HepG2 (cell line): ENCODE results near the gene EIF5A2. TPM values are rescaled to one million over a fixed set of nuclear protein-coding genes. Genes with fewer than 3 reads are reported as not detected.

Source experiments
- ARID5B ChIP-seq: IDR thresholded peaks from 2 replicates; pipeline ENCODE4 v1.4.0; 2020; ENCODE audit warnings: mild to moderate bottlenecking, missing genetic modification reagents
- CEBPG ChIP-seq: IDR thresholded peaks from 2 replicates; pipeline ENCODE4 v1.6.1; 2016
- FIP1L1 ChIP-seq: fragments of 200-400 bp; formaldehyde crosslinking; IDR thresholded peaks from 2 replicates; pipeline ENCODE4 v1.6.1; 2018; ENCODE audit warnings: low read depth, mild to moderate bottlenecking, low read length, moderate library complexity, borderline replicate concordance; ENCODE audit not compliant: insufficient read depth
- GTF2F1 ChIP-seq: fragments of 150-350 bp; IDR thresholded peaks from 2 replicates; pipeline ENCODE4 v1.6.1; 2014; ENCODE audit warnings: low read length
- HBP1 ChIP-seq: IDR thresholded peaks from 2 replicates; pipeline ENCODE4 v1.6.1; 2016; ENCODE audit warnings: low read depth, control low read depth
- HHEX ChIP-seq: IDR thresholded peaks from 2 replicates; pipeline ENCODE4 v1.6.1; 2016; ENCODE audit warnings: control low read depth
- MIER2 ChIP-seq: IDR thresholded peaks from 2 replicates; pipeline ENCODE4 v1.6.1; 2016; ENCODE audit warnings: missing biosample characterization, missing genetic modification reagents
- MTA3 ChIP-seq: sonication (generic); formaldehyde crosslinking; IDR thresholded peaks from 2 replicates; pipeline ENCODE4 v1.4.0; 2020; ENCODE audit warnings: missing genetic modification reagents
- MTF1 ChIP-seq: sonication (generic); formaldehyde crosslinking; IDR thresholded peaks from 2 replicates; pipeline ENCODE4 v1.5.0; 2020; ENCODE audit warnings: missing genetic modification reagents
- NONO ChIP-seq, 2 experiments: fragments of 450-650 bp in 1 of 2; sonication (generic) in 1 of 2; formaldehyde crosslinking in 1 of 2; IDR thresholded peaks in 1 of 2; conservative IDR thresholded peaks in 1 of 2; 2 replicates each; pipeline versions ENCODE4 v1.6.1 to v1.8.0; 2017 to 2022; ENCODE audit warnings: mild to moderate bottlenecking in 1 of 2, missing genetic modification reagents in 1 of 2, moderate library complexity in 1 of 2
- POGZ ChIP-seq: sonication (generic); formaldehyde crosslinking; IDR thresholded peaks from 2 replicates; pipeline ENCODE4 v1.4.0; 2020; ENCODE audit warnings: mild to moderate bottlenecking, missing genetic modification reagents
- POLR2G ChIP-seq: fragments of 200-400 bp; formaldehyde crosslinking; IDR thresholded peaks from 2 replicates; pipeline ENCODE4 v1.6.1; 2018; ENCODE audit warnings: mild to moderate bottlenecking, low read depth, low read length, moderate library complexity
- PRMT3 ChIP-seq: sonication (generic); formaldehyde crosslinking; IDR thresholded peaks from 2 replicates; pipeline ENCODE4 v1.8.1; 2022; ENCODE audit warnings: low read depth, mild to moderate bottlenecking, moderate library complexity, missing genetic modification reagents, borderline replicate concordance
- SMC3 ChIP-seq: IDR thresholded peaks from 2 replicates; pipeline ENCODE4 v1.6.1; 2011; ENCODE audit warnings: low read length, improper control_type of control experiment
- SRSF9 ChIP-seq: fragments of 200-400 bp; formaldehyde crosslinking; IDR thresholded peaks from 2 replicates; pipeline ENCODE4 v1.6.1; 2018; ENCODE audit warnings: borderline replicate concordance, mild to moderate bottlenecking, low read depth, low read length; ENCODE audit not compliant: insufficient read depth, poor library complexity, severe bottlenecking
- SYNCRIP ChIP-seq: fragments of 200-400 bp; formaldehyde crosslinking; IDR thresholded peaks from 2 replicates; pipeline ENCODE4 v1.6.1; 2018; ENCODE audit warnings: mild to moderate bottlenecking, low read depth, low read length; ENCODE audit not compliant: insufficient read depth
- ZBTB7B ChIP-seq: sonication (generic); formaldehyde crosslinking; IDR thresholded peaks from 2 replicates; pipeline ENCODE4 v1.4.0; 2020; ENCODE audit warnings: missing genetic modification reagents
- ZNF136 ChIP-seq: sonication (generic); formaldehyde crosslinking; IDR thresholded peaks from 2 replicates; pipeline ENCODE4 v1.8.1; 2022; ENCODE audit warnings: low read depth, mild to moderate bottlenecking, moderate library complexity, missing genetic modification reagents
- ZNF282 ChIP-seq: fragments of 450-650 bp; IDR thresholded peaks from 2 replicates; pipeline ENCODE4 v1.6.1; 2018; ENCODE audit not compliant: partially characterized antibody
- ZNF292 ChIP-seq: sonication (generic); formaldehyde crosslinking; IDR thresholded peaks from 2 replicates; pipeline ENCODE4 v1.8.1; 2022; ENCODE audit warnings: mild to moderate bottlenecking, low read depth, missing genetic modification reagents, borderline replicate concordance
- ZNF607 ChIP-seq: sonication (generic); formaldehyde crosslinking; IDR thresholded peaks from 2 replicates; pipeline ENCODE4 v1.5.1; 2020; ENCODE audit warnings: missing genetic modification reagents, mild to moderate bottlenecking, borderline replicate concordance
- ZNF674 ChIP-seq: sonication (generic); formaldehyde crosslinking; IDR thresholded peaks from 2 replicates; pipeline ENCODE4 v1.5.0; 2020; ENCODE audit warnings: low read depth, mild to moderate bottlenecking, missing genetic modification reagents
- ZNF773 ChIP-seq: sonication (generic); formaldehyde crosslinking; IDR thresholded peaks from 2 replicates; pipeline ENCODE4 v1.4.0; 2020; ENCODE audit warnings: missing genetic modification reagents, borderline replicate concordance
- ZNF776 ChIP-seq: sonication (generic); formaldehyde crosslinking; IDR thresholded peaks from 2 replicates; pipeline ENCODE4 v1.4.0; 2020; ENCODE audit warnings: mild to moderate bottlenecking, missing genetic modification reagents
- ZNF83 ChIP-seq: sonication (generic); formaldehyde crosslinking; IDR thresholded peaks from 2 replicates; pipeline ENCODE4 v1.4.0; 2020; ENCODE audit warnings: missing genetic modification reagents, mild to moderate bottlenecking, borderline replicate concordance
- polyA plus RNA-seq, 8 experiments: library from polyadenylated mRNA; depleted of rRNA in 3 of 8; stranded (reverse) in 7 of 8; unstranded in 1 of 8; fragments of >200 nt; fragmentation: Illumina TruSeq in 4 of 8; extraction: Trizol in 4 of 8; gene quantifications; 2 replicates each; pipeline versions ENCODE4 v1.2.1 to v1.2.3, GENCODE V29; 2011 to 2016; ENCODE audit warnings: low read depth in 4 of 8, missing spikeins in 1 of 8, mixed read lengths in 1 of 8; ENCODE audit not compliant: insufficient read depth in 1 of 8
- total RNA-seq, 5 experiments: library from RNA; depleted of rRNA; stranded (reverse); fragments of >200 nt; fragmentation: Illumina TruSeq; extraction: Trizol; gene quantifications; 2 replicates each; pipeline ENCODE4 v1.2.3, GENCODE V29; 2016; ENCODE audit warnings: low read depth in 1 of 5

The EIF5A2 gene
- total and polyA plus RNA-seq, 2 of the 13 experiments (the other 11 are each of a cell fraction or from before 2014, with no cell fraction given), result 3.5 to 9.4 TPM

- TF ChIP-seq ZNF674 (no peak), MTF1 (CRISPR knock-in tag) (no peak), HHEX (CRISPR knock-in tag) (no peak), POGZ (CRISPR knock-in tag) (peak; percentile 94), SYNCRIP (no peak), ZBTB7B (CRISPR knock-in tag) (peak; percentile 58), POLR2G (peak; percentile 100), HBP1 (peak; percentile 60; the same call in 1 of the 2 replicates), ZNF773 (CRISPR knock-in tag) (no peak; the same call in 1 of the 2 replicates), ZNF83 (no peak; the same call in 1 of the 2 replicates), CEBPG (peak; percentile 50; the same call in 1 of the 2 replicates), ZNF607 (no peak; the same call in 1 of the 2 replicates), NONO (IDR thresholded peaks at IDR 0.05) (no peak), NONO (CRISPR knock-in tag; conservative IDR thresholded peaks at IDR 0.05) (peak; percentile 60; the same call in 1 of the 2 replicates), ZNF282 (no peak), SRSF9 (no peak), ZNF292 (CRISPR knock-in tag) (no peak), GTF2F1 (peak; percentile 90), SMC3 (no peak), MTA3 (CRISPR knock-in tag) (no peak), ARID5B (peak; percentile 49; the same call in 1 of the 2 replicates), MIER2 (peak; percentile 44; the same call in 1 of the 2 replicates), PRMT3 (peak; percentile 75; the same call in 1 of the 2 replicates), FIP1L1 (0 out of 2 replicates have a peak, but pooled peaks have one; percentile 54), ZNF136 (CRISPR knock-in tag) (no peak), ZNF776 (CRISPR knock-in tag) (peak; percentile 75; the same call in 1 of the 2 replicates)
Measured at GRCh38 chr3:170869645-170870593, 38.5 kb downstream of the EIF5A2 start, which contains the start of gene RPL22L1 (continued).
